ENCODE measurements around the gene NUP210. TPM values are rescaled to one million over a fixed set of nuclear protein-coding genes. Genes with fewer than 3 reads are reported as not detected.

NUP210 gene
- total RNA-seq, 3 donors from 2014 or later (not counting 1 experiment from before 2014, with no cell fraction given) = 156 to 194 (median 179) TPM

GRCh38 chr3:13345284-13345683 lies 74.8 kb downstream of the NUP210 start:
- intact Hi-C loops (cut with micrococcal nuclease) = no loop called here
- H3K36me3 ChIP-seq (ENCODE audit: control insufficient read depth, insufficient read depth, low read length) = peaks cover 65% of the 10 kb centered on the region
- no peaks in the 10 kb centered on the region for H3K27me3 Mint-ChIP-seq (ENCODE audit: low read depth in 2 of 2)
- H3K9me3 Mint-ChIP-seq = no peaks in the 10 kb centered on the region
- no peak overlapping the region for H3K27ac Mint-ChIP-seq
- H3K4me1 ChIP-seq (ENCODE audit: control insufficient read depth, insufficient read depth, low read length) = peaks cover 54% of the 10 kb centered on the region
- TF ChIP-seq, protein P1, sequence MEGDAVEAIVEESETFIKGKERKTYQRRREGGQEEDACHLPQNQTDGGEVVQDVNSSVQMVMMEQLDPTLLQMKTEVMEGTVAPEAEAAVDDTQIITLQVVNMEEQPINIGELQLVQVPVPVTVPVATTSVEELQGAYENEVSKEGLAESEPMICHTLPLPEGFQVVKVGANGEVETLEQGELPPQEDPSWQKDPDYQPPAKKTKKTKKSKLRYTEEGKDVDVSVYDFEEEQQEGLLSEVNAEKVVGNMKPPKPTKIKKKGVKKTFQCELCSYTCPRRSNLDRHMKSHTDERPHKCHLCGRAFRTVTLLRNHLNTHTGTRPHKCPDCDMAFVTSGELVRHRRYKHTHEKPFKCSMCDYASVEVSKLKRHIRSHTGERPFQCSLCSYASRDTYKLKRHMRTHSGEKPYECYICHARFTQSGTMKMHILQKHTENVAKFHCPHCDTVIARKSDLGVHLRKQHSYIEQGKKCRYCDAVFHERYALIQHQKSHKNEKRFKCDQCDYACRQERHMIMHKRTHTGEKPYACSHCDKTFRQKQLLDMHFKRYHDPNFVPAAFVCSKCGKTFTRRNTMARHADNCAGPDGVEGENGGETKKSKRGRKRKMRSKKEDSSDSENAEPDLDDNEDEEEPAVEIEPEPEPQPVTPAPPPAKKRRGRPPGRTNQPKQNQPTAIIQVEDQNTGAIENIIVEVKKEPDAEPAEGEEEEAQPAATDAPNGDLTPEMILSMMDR (IDR thresholded peaks at IDR 0.05) = no peak
- no peak overlapping the region for H3K27ac ChIP-seq (ENCODE audit: low read length)
- no peak for ATAC-seq
- H3K36me3 Mint-ChIP-seq = peaks cover 10% of the 10 kb centered on the region
- no peaks in the 10 kb centered on the region for H3K9me3 ChIP-seq (ENCODE audit: control insufficient read depth, insufficient read depth, low read length)
- peak overlapping the region; percentile 81 for H3K4me3 Mint-ChIP-seq
- DNase-seq = no peak
- 96% methylated on average over 7 of the region's 8 CpGs for WGBS (ENCODE audit: insufficient coverage)
- H3K4me3 ChIP-seq (ENCODE audit: low read length) = no peak overlapping the region
- peaks cover 45 to 65% of the 10 kb centered on the region in 2 donors for H3K4me1 Mint-ChIP-seq
- no peaks in the 10 kb centered on the region for H3K27me3 ChIP-seq (ENCODE audit: control insufficient read depth, insufficient read depth, low read length)

DNA sequence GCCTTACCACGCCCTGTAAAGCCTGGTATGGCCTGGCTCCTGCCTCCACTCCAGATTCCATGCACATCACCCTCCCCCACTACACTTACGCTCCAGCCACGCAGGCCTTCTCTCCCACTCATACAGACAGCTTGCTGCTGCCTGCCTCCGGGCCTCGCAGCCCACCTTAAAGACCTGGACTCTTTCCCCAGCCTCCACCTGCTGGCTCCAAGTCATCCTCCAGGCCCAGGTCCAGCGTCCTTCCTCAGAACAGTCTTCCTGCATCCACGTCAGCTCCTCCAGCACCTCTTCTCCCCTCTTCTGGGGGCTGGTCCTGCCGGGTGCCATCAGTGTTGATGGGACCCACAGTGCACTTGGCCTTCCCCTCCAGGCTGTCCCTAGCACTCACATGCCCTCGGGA lies 75.5 kb downstream of the NUP210 start:
- H3K27ac Mint-ChIP-seq = peak overlapping the region; percentile 58 to 79
- H3K9me3 ChIP-seq (ENCODE audit: control insufficient read depth, insufficient read depth, low read length) = no peaks in the 10 kb centered on the region
- H3K4me1 Mint-ChIP-seq = peaks cover 45 to 63% of the 10 kb centered on the region in 2 donors
- DNase-seq = no peak
- ATAC-seq = no peak
- no peak overlapping the region for H3K27ac ChIP-seq (ENCODE audit: low read length)
- H3K4me3 Mint-ChIP-seq = peak overlapping the region; percentile 81
- no peaks in the 10 kb centered on the region for H3K27me3 Mint-ChIP-seq (ENCODE audit: low read depth in 2 of 2)
- 95% methylated on average over 9 of the region's 9 CpGs for WGBS (ENCODE audit: insufficient coverage)
- H3K4me3 ChIP-seq (ENCODE audit: low read length) = no peak overlapping the region
- peaks cover 4% of the 10 kb centered on the region for H3K36me3 Mint-ChIP-seq
- peaks cover 54% of the 10 kb centered on the region for H3K4me1 ChIP-seq (ENCODE audit: control insufficient read depth, insufficient read depth, low read length)
- intact Hi-C loops (cut with micrococcal nuclease) = no loop called here
- peaks cover 65% of the 10 kb centered on the region for H3K36me3 ChIP-seq (ENCODE audit: control insufficient read depth, insufficient read depth, low read length)
- TF ChIP-seq, protein P1 (IDR thresholded peaks at IDR 0.05) = no peak
- H3K27me3 ChIP-seq (ENCODE audit: control insufficient read depth, insufficient read depth, low read length) = no peaks in the 10 kb centered on the region
- no peaks in the 10 kb centered on the region for H3K9me3 Mint-ChIP-seq

DNA sequence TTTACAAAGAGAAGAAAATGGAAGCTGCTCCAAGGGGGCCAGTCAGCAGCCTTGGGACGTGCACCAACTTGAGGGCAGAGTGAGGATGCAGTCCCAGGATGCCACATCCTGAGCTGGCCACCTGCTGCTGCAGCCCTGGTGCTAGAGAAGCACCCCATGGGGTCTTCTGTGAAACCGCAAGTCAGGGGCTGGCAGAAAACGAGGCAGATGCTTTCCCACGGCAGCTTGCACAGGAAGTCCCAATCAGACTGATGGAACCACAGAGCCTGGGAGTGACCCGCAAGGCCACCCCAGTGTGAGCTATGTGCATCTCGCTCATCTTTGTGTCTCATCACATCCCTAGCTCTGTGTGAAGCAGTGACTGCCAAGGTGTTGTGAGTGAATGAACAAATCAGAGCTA lies 76.5 kb downstream of the NUP210 start:
- WGBS (ENCODE audit: insufficient coverage) = 15% methylated on average over 6 of the region's 6 CpGs
- Histone ChIP-seq H3K36me3 (ENCODE audit: control insufficient read depth, insufficient read depth, low read length) (peaks cover 67% of the 10 kb centered on the region), H3K27ac (ENCODE audit: low read length) (no peak overlapping the region), H3K27me3 (ENCODE audit: control insufficient read depth, insufficient read depth, low read length) (no peaks in the 10 kb centered on the region), H3K4me3 (ENCODE audit: low read length) (no peak overlapping the region), H3K4me1 (ENCODE audit: control insufficient read depth, insufficient read depth, low read length) (peaks cover 54% of the 10 kb centered on the region), H3K9me3 (ENCODE audit: control insufficient read depth, insufficient read depth, low read length) (no peaks in the 10 kb centered on the region)
- intact Hi-C loops (cut with micrococcal nuclease) = no loop called here
- Mint-ChIP-seq H3K27me3 (ENCODE audit: low read depth in 2 of 2) (no peaks in the 10 kb centered on the region), H3K4me3 (peak overlapping the region; percentile 77), H3K27ac (peak overlapping the region; percentile 58 to 79), H3K36me3 (no peaks in the 10 kb centered on the region), H3K9me3 (no peaks in the 10 kb centered on the region), H3K4me1 (peaks cover 44 to 64% of the 10 kb centered on the region in 2 donors)
- DNase-seq = peak in 1 of 2 donors; percentile 34
- TF ChIP-seq, protein P1 (IDR thresholded peaks at IDR 0.05) = no peak
- ATAC-seq = peak; percentile 70 to 81 (median 73)

DNA sequence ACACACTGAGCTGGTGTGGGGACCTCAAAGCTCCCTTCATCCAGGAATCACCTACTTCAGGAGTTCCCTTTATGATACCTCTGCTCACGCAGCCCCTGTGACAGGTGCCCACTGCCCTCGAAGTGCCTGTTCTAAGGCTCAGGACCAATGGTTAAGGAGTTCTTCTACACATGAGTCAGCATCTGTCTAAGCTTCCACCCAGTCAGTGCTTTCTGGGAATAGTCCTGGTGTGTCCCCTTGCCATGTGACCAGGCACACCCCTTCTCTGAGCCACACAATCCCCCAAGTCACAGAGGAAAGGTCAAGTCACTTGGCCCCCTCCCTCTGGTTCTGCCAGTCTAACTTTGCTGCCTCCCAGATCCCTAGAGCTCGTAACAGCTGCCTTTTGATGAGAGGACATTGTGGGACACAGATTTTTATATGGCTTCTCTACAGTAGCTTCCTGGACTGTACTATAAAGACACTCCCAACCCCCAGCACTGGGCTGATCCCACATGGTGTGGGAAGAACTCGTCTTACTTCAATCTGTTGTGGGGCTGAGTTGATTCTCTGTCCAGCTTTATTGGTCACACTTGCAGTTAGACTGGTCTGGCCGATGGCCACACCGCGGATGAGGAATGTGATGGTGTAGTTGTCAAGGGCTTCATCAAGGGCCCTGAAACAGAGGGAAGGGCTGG lies 78.8 kb downstream of the NUP210 start:
- no peak overlapping the region for H3K4me3 Mint-ChIP-seq
- Histone ChIP-seq H3K4me1 (ENCODE audit: control insufficient read depth, insufficient read depth, low read length) (peaks cover 58% of the 10 kb centered on the region), H3K36me3 (ENCODE audit: control insufficient read depth, insufficient read depth, low read length) (peaks cover 70% of the 10 kb centered on the region), H3K27ac (ENCODE audit: low read length) (no peak overlapping the region), H3K9me3 (ENCODE audit: control insufficient read depth, insufficient read depth, low read length) (no peaks in the 10 kb centered on the region), H3K27me3 (ENCODE audit: control insufficient read depth, insufficient read depth, low read length) (no peaks in the 10 kb centered on the region), H3K4me3 (ENCODE audit: low read length) (no peak overlapping the region)
- no peaks in the 10 kb centered on the region for H3K36me3 Mint-ChIP-seq
- intact Hi-C loops (cut with micrococcal nuclease) = no loop called here
- TF ChIP-seq, protein P1 (IDR thresholded peaks at IDR 0.05) = no peak
- H3K27me3 Mint-ChIP-seq (ENCODE audit: low read depth in 2 of 2) = no peaks in the 10 kb centered on the region
- WGBS (ENCODE audit: insufficient coverage) = 99% methylated on average over 7 of the region's 7 CpGs
- ATAC-seq = no peak
- H3K9me3 Mint-ChIP-seq = no peaks in the 10 kb centered on the region
- peaks cover 53 to 71% of the 10 kb centered on the region in 2 donors for H3K4me1 Mint-ChIP-seq
- DNase-seq = no peak
- peak overlapping the region; percentile 47 to 54 for H3K27ac Mint-ChIP-seq

All from natural killer cell (primary cell).